ENCODE measurements around the gene BAAT.
"Not testable (repeated sequence)": the region's sequence is repeated elsewhere in the genome, so short reads cannot be mapped to it uniquely, and the experiment has no call there.

Gene BAAT

DNA sequence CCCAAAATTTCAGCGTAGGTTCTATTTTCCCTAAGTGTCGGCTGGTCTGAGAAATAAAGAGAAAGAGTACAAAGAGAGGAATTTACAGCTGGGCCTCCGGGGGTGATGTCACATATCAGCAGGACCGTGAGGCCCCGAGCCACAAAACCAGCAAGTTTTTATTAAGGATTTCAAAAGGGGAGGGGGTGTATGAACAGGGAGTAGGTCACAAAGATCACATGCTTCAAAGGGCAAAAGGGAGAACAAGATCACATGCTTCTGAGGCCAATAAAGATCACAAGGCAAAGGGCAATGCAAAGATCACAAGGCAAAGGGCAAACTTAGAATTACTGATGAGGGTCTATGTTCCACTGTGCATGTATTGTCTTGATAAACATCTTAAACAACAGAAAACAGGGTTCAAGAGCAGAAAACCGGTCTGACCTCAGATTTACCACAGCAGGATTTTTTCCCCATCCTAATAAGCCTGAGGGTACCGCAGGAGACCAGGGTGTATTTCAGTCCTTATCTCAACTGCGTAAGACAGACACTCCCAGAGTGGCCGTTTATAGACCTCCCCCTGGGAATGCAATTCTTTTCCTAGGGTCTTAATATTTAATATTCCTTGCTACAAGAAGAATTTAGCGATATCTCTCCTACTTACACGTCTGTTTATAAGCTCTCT lies at the start of gene BAAT:
Gene BAAT (minus strand): TSS at position 134 of the 664 bp plus-strand sequence. CDS start 13,602 bp downstream, outside the sequence.
- DNase-seq (ENCODE audit: low read depth in 3 of 3) = not testable (repeated sequence)

DNA sequence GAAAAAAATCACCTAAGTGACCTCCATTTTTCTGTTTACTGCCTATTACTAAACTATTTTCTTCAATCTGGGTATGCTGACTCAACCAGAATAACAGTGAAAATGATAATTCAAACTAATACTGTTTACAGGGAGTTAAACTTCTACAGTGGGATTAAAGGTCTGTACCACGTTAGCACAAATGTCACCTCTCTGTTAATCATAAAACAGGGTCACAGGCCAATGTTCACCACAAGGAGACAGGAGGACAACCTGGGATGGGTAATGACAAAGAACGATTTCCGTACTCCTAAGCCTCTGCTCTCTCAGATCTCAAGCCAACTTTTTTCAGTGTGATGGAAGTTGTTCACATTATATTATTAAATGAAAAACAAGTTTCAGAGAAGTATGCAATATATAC lies 48.4 kb upstream of the BAAT start:
- DNase-seq (ENCODE audit: low read depth in 3 of 3) = no peak

DNA sequence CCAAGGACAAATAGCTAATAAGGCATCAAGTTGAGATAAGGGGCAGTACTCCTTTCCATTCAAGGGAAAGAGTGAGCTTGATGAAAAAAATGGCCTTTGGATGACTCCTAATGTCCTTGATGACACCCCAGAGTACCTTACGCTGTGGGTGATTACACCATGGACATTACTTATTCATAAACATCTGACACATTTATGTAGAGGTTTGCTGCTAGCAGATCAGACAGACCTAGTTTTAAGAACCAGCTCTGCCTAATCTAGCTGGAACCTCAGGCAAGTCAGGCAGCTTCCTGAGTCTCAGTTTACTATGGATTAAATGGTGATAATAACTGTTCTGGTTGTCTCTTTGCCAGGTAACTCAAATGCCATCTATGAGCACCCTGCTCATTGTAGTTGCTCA lies 47.9 kb upstream of the BAAT start:
- DNase-seq (ENCODE audit: low read depth in 3 of 3) = no peak

DNA sequence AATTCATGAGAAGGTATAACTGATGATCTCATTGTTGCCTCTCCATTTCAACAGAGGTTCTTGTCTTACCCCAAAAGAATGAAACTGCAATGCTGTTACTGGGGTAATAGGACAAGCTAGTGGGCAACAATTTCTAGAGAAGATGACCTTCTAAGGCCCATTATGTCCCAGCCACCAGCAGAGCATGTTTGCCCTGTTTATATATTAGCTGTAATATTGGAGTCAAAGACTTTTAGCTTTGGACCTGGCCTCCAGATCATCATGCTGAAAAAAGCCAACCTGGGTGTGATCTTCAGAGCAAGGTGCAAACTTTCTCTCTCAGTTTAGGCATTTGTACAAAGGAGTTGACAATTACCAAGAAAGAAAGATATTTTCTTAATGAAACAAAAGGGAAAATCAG lies 47.4 kb upstream of the BAAT start:
- DNase-seq (ENCODE audit: low read depth in 3 of 3) = no peak

DNA sequence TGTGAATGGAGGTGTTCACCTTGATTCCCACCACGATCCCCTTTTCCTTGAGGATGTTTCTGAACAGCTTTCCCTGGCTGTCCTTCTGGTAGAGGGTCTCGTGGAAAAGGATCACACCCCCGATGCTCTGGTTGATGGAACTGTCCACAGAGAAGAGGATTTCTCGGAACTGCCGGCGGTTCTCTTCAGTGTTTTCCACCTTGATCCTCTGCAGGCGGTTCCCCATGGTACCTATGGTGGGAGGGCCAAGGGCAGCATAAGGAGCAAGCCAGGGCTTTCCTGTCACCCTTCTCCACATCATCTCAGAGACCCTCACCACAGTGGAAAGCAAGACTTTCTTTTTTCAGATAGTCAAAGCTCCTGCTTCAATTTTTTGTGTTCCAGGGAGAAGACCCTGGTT lies 44.9 kb upstream of the BAAT start:
- DNase-seq (ENCODE audit: low read depth in 3 of 3) = no peak

DNA sequence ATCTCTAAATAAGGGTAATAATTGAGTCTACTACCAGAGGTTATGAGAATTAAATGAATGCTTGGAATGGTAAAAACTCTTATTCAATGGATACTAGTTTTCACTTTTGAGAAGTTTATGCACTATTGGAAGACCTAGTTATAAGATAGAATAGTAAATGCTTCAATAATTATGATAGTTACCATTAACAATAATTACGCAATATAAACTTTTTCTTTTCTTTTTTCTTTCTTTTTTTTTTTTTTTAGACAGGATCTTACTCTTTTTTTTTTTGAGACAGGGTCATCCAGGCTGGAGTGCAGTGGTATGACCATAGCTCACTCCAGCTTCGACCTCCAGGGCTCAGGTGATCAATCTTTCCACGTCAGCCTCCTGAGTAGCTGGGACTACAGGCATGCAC lies 44.1 kb upstream of the BAAT start:
- no peak for DNase-seq (ENCODE audit: low read depth in 3 of 3)

DNA sequence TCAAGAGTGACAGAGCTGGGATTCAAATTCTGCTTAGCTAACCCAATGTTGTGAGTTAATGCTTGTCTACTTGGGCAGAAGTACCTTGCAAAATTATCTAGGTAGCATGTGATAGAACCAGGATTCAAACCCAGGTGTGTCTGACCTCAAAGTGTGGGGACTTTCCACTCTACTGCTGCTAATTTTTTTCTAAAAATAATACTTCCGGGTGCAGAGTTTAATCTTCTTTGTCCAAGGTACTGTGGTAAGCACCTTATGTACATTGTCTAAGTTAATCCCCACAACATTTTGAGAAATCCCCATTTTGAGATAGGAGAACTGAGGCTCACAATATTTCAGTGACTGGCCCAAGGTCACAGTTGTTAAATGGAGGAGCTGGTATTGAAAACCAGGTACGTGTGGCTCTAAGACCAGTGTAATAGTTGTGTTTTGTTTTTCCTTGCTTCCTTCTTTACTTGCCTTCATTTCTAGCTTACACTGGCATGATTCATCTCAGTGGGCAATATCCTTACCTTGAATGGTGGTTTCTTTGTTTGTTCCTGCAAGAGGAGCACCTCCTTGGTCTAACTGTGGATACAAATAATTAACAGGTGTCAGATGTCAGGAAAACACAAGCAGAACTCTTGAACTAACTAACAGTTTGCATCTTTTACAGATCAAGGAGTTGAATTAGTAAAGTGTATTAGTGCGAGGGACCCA lies 43.3 kb upstream of the BAAT start:
- no peak for DNase-seq (ENCODE audit: low read depth in 3 of 3)

DNA sequence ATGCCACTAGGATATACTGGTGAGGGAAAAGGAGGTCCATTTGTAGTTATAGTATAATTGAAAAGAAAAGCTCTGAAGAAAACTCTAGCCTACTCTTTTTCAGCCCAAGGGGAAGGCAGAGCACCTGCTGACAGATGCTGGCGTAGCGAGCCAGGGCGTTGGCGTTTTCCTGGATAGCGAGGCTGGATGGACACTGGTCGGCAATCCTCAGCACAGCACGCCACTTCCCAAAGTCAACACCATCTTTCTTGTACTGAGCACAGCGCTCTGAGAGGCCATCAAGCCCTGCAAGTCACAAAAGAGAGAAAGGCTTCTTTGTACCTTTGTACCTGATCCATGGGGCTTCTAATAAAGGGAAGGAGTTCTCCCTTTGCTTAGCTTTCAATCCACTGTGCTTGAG lies 42.6 kb upstream of the BAAT start:
- no peak for DNase-seq (ENCODE audit: low read depth in 3 of 3)

DNA sequence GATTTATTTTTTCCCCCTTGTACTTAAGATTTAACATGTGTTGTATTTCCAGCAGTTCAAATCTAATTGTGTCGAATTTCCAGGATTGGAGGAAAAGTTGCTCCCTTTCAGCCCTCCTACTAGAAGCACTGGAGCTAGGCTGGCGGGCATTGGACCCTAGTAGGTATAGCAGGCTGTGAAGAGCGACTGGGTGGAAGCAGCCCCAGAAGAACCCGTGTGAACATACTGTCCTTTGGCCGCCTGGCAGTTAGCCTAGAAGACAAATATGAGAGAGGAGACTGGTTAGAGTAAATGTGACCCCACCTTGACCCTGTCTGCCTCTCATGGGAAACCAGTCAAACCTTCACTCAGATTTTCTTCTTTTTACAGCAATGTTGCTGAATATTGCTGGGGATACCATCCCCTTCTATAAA lies 36.9 kb upstream of the BAAT start:
- no peak for DNase-seq (ENCODE audit: low read depth in 3 of 3)

DNA sequence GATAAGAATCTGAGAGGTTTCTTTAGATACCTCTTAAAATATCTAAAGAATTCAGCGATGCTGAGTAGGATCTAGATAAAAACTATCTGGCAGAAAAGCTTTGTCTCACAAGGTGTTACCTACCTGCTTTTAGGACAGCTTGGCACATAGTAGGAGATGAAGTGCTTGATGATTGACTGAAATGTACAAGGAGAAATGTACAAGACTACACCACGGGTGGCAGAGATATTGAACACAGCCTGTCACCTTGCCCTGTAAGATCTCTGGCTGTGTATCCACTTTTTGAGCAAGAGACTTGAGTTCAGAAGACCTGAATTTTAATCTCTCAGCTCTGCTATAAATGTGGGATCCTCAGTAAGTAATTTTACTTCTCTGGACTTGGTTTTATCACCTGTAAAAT lies 35.1 kb upstream of the BAAT start:
- DNase-seq (ENCODE audit: low read depth in 3 of 3) = no peak

DNA sequence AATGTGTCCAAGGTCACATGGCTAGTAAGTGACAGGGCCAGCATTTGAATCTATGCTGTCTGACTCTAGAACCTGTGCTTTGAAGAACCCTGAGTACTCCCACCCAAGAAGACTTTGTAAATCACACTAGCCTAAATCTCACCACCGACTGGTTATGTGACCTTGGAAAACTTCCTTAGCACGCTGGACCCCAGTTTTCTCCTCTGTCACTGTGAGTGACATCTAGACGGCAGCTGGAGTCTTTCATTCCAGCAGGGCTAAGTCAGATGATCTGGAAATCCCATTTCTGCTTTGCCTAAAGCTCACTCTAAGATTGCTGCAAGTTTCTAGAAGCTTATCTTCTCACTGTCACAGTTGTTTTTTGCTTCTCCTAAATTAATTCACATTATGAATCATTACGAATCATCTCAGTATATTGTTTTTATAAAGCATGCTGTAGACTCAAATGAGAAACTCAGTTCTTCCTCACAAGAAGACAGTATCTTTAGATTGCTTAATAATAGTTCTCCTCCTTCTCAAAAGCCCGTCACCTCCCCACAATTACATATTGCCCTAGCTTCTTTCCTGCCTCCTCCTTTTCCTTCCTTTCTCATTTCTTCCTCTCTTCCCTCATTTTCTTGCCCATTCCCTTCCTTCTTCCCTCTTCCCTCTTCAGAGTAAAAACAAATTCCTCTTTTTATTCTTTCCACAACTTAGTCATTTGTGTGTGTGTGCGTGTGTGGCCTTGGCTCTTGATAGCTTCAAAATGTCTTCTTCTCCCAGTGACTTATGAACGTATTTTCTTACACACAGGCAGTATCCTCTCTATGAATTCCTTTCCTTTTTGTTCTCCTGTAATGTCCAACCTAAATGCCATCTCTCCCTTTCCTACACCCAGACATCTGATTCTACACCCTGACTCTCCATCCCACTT lies 34.0 kb upstream of the BAAT start:
- no peak for DNase-seq (ENCODE audit: low read depth in 3 of 3)

DNA sequence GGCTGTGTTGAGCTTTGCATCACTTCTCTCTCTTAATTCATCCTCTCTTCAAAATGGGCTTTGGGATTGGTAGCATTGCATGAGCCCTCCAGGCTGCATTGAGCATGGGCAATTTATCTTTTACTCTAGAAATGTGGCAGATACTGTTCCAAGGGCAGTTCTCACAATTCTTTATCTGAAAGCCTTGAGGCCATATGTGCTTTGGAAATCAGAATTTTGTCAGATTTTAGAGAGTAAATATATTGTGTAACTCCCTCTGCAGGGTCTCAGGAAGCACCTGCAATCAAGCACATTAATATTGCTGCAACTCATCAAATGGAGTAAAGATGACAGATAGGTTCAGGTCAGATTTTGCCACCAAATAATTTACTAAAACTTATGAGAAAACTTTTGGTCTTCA lies 33.2 kb upstream of the BAAT start:
- no peak for DNase-seq (ENCODE audit: low read depth in 3 of 3)

DNA sequence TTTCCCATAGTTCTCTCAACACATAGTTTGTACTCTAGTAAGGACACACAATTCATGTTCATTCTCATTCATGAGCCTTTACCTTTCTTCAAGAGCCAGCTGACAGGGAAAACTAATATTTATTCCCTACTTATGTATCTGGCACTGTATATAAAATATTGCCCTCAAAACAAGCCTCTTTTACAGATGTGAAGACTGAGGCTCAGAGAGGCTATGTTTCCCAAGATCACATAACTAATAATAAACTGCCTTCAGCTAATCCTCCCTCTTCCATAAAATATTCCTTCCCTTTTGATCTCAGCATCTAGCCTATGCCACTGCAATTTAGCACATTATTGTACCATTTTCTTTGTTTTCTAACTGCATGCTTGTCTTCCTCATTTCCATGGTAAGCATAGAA lies 32.6 kb upstream of the BAAT start:
- no peak for DNase-seq (ENCODE audit: low read depth in 3 of 3)

DNA sequence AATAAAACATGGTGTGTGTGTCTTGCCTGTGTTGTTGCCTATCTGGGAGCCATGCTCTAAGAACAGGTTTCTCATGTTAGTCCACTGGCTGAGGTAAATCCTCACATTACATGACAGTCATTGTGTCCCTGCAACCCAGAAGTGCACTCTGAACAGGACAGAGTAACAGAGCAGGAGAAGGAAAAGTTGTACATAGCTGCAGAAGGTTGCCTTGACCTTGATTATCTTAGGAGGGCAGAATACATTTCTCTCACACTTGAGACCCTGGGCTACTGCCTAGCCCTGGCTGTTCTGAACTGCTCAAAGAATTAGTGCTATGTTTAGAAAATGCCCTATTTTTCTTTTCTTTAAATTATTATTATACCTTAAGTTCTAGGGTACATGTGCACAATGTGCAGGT lies 30.8 kb upstream of the BAAT start:
- no peak for DNase-seq (ENCODE audit: low read depth in 3 of 3)

DNA sequence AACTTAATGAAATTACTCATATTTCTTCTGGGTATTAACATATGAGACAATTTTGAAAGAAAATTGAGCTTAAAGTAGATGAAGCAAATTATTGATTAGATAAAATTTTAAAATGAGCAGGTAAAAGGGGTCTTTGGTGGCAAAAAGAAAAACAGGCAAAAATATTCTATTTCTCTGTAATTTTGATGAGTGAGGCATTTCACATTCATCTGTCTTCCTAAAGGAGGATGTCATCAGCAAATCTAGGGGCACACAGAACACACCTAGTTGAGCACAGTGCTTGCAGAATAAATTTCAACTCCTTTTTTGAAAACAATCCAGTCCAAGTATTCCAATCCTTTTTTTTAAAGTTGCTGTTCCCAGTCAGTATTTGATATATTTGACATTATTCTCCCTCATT lies 30.0 kb upstream of the BAAT start:
- DNase-seq (ENCODE audit: low read depth in 3 of 3) = no peak

DNA sequence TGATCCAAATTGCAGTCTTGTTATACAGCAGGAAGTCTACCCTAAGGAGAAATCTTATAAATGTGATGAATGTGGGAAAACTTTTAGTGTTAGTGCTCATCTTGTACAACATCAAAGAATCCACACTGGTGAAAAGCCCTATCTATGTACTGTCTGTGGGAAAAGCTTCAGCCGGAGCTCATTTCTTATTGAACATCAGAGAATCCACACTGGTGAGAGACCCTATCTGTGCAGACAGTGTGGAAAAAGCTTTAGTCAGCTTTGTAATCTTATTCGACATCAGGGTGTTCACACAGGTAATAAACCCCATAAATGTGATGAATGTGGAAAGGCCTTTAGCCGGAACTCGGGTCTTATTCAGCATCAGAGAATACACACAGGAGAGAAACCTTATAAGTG lies 24.3 kb upstream of the BAAT start:
- no peak for DNase-seq (ENCODE audit: low read depth in 3 of 3)

DNA sequence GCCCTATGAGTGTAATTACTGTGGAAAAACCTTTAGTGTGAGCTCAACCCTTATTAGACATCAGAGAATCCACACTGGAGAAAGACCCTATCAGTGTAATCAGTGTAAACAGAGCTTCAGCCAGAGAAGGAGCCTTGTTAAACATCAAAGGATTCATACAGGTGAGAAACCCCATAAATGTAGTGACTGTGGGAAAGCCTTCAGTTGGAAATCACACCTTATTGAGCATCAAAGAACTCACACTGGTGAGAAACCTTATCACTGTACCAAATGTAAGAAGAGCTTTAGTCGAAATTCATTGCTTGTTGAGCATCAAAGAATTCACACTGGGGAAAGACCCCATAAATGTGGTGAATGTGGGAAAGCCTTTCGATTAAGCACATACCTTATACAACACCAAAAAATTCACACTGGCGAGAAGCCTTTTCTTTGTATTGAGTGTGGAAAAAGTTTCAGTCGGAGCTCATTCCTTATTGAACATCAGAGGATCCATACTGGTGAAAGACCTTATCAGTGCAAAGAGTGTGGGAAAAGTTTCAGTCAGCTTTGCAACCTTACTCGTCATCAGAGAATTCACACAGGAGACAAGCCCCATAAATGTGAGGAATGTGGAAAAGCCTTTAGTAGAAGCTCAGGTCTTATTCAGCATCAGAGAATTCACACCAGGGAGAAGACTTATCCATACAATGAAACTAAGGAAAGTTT lies 23.7 kb upstream of the BAAT start:
- DNase-seq (ENCODE audit: low read depth in 3 of 3) = no peak

DNA sequence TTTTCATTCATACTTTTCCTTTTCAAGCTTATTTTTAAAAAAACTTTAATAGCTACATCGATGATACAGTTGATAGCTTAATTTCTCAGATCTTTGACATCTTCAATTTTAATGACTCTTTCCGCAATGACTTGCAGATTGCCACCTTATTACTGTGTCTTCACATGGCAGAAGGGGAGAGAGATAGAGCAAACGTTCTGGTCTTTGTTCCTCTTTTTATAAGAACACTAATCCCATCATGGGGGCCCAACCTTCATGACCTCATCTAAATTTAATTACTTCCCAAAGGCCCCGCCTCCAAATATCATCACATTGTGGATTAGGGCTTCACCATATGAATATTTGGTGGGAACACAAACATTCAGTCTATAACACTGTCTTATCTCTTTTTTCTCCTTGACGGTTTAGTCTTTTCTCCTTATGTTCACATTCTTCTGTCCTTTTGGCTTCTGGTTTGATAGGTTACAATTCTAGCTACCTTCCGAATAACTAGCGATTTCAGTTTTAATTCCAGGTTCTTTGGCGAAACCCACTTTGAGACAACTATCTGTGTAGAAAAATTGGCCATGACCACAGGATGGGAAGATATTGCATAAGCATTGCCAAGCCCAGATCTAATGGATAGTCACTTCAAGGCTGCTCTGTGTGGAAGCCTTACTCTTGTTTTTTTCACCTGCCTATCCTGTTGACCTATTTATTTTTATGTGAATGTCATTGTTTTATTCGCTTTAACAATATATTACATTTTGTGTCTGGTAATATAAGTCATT lies 18.9 kb upstream of the BAAT start:
- DNase-seq (ENCODE audit: low read depth in 3 of 3) = no peak

DNA sequence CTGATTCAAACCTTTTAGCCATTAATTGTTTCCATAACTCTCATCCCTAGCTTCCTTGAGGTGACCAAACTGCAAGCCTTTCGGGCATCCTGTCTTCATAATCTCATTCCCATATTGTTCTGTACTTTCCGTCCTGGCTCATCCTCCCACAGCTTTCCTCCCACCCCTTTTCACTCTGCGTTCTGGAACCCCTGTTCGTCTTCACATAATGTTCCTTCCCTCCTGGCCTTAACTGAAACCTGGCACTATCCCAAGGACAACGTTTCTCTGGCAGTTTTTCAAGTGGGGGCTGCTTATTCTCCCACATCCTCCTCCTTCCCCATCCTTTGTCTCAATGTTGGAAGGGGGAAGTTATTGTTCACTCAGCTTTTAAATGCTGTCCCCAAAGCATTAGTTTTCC lies 15.3 kb upstream of the BAAT start:
- DNase-seq (ENCODE audit: low read depth in 3 of 3) = no peak

DNA sequence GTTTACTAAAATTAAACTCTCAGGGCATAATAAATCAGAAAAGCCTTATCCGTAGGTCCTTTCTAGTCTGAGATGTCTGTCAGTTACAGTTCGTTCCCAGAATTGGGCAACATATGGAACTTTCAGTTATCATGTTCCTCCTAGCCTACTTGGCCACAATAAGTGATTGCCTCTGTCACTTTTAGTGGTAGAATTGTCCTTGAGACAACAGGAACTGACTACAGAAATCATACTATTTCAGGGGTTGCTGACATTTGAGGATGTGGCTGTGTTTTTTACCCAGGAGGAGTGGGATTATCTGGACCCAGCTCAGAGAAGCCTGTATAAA lies 14.8 kb upstream of the BAAT start:
- DNase-seq (ENCODE audit: low read depth in 3 of 3) = no peak

DNA sequence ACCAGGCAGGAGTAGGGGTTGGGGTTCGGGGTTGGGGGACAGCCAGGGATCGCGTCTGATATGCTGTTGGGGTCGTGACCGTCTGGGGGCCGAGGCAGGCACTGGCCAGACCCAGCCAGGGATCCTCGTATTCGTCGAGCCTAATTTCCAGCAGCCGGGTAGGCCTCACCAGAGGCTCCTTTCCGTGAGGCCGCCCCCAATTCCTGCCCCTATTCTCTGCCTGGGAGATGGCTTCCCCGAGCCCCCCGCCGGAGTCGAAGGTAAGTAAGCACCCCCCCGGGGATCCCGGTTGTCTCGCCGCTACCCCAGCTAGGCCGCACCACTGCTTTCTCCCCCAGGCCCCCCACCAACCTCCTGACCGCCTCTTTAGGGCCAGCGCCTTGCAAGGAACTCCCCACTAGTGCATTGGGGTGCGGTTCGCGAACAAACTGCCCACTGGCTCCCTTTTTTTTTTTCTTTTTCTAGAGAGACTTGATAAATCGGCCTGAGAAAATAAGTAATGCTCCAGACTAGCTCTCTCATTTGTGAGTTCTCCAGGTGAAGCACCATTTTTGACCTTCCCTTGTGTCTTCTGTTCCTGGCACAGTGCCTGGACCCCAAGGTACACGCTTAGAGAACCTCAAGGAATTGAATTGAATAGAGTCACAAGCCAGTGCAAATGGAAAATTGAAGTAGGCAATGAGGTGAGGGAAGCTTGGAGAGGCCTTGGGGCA lies 14.3 kb upstream of the BAAT start:
- no peak for DNase-seq (ENCODE audit: low read depth in 3 of 3)

Data from stimulated activated CD4-positive, alpha-beta T cell treated with anti-CD3 and anti-CD28 coated beads, TNF-alpha, amount 100 ng/mL, for 24 hours (primary cell).